Testis (tissue), 3 donors: ENCODE results near the gene FNDC5. TPM values are rescaled to one million over a fixed set of nuclear protein-coding genes. Genes with fewer than 3 reads are reported as not detected.
A peak's percentile ranks its signal among the peaks of the same experiment; 100 is the strongest.

ENCODE experiments used
- DNase-seq: peaks from one replicate; pipeline ENCODE4 v3.0.0-alpha.2; 2019
- H3K27ac ChIP-seq, 2 donors: fragments of 200-600 bp; sonication (generic); one replicate each; pipeline ENCODE4 v1.5.1; 2019
- H3K27me3 ChIP-seq: fragments of 200-600 bp; sonication (generic); one replicate; pipeline ENCODE4 v1.5.1; 2019
- H3K36me3 ChIP-seq: fragments of 200-600 bp; sonication (generic); one replicate; pipeline ENCODE4 v1.5.1; 2017; ENCODE audit warnings: low read depth; ENCODE audit errors: missing control alignments
- H3K4me1 ChIP-seq: fragments of 200-600 bp; sonication (generic); one replicate; pipeline ENCODE4 v1.5.1; 2019
- H3K4me3 ChIP-seq, 2 donors: fragments of 200-600 bp; sonication (generic); one replicate each; pipeline ENCODE4 v1.5.1; 2017 to 2019
- H3K9me3 ChIP-seq: fragments of 200-600 bp; sonication (generic); one replicate; pipeline ENCODE4 v1.5.1; 2017
- CTCF ChIP-seq, 3 experiments: fragments of 450-650 bp in 2 of 3; fragments of 200-600 bp in 1 of 3; sonication (generic) in 1 of 3; IDR thresholded peaks; one replicate each; pipeline ENCODE4 v1.5.1; 2016 to 2019; ENCODE audit warnings: antibody characterized with exemption in 3 of 3, mild to moderate bottlenecking in 2 of 3, moderate library complexity in 1 of 3
- POLR2A ChIP-seq: fragments of 450-650 bp; IDR thresholded peaks from one replicate; pipeline ENCODE4 v1.6.1; 2017; ENCODE audit warnings: antibody characterized with exemption, mild to moderate bottlenecking, moderate library complexity
- WGBS, 2 donors: methylation state at CpG; one replicate each; pipeline ENCODE4 v1.1.5; 2018; 5-methylcytosine and 5-hydroxymethylcytosine counted together
- intact Hi-C: fragments of 100-400 bp; cut with DNase I; formaldehyde crosslinking; loops from one replicate; pipeline ENCODE4 v1.15.1; 2023; ENCODE audit warnings: low total_unique reads
- polyA plus RNA-seq: library from polyadenylated mRNA; stranded (reverse); fragments of 350-450 nt; fragmentation: Illumina TruSeq; extraction: RNeasy Lipid Tissue Mini Kit (QIAGEN cat#74804); gene quantifications from one replicate; pipeline ENCODE4 v1.2.3, GENCODE V29; 2014; ENCODE audit warnings: low read depth, low replicate concordance; ENCODE audit not compliant: insufficient read depth
- total RNA-seq, 2 donors: library from RNA; depleted of rRNA; stranded (reverse); fragments of >200 nt; gene quantifications; one replicate each; pipeline ENCODE4 v1.2.3, GENCODE V29; 2016

FNDC5 gene
- total and polyA plus RNA-seq, 3 donors from 2014 or later = 9.4 to 16.3 (median 11.3) TPM

GRCh38 chr1:32868806-32869455 lies 1.8 kb downstream of the FNDC5 start:
- peak; percentile 8 for DNase-seq
- no peaks in the 10 kb centered on the region for H3K36me3 ChIP-seq
- no peaks in the 10 kb centered on the region for H3K27me3 ChIP-seq
- no peak overlapping the region for H3K4me3 ChIP-seq
- H3K27ac ChIP-seq = no peak overlapping the region
- TF ChIP-seq POLR2A (no peak), CTCF (IDR thresholded peaks at IDR 0.05) (no peak)
- intact Hi-C loops = no loop called here
- H3K4me1 ChIP-seq = peaks cover 42% of the 10 kb centered on the region
- no peaks in the 10 kb centered on the region for H3K9me3 ChIP-seq
- WGBS, 2 donors = 88 to 89% methylated on average over 9 of the region's 9 CpGs

GRCh38 chr1:32868085-32868484 lies 2.6 kb downstream of the FNDC5 start:
- 93 to 100% methylated on average over 12 to 13 of the region's 13 CpGs for WGBS, 2 donors
- H3K27me3 ChIP-seq = no peaks in the 10 kb centered on the region
- intact Hi-C loops = no loop called here
- peak; percentile 13 for DNase-seq
- peaks cover 42% of the 10 kb centered on the region for H3K4me1 ChIP-seq
- no peak for TF ChIP-seq CTCF (IDR thresholded peaks at IDR 0.05)
- no peak for TF ChIP-seq POLR2A
- no peak overlapping the region for H3K4me3 ChIP-seq
- no peaks in the 10 kb centered on the region for H3K36me3 ChIP-seq
- no peak overlapping the region for H3K27ac ChIP-seq
- no peaks in the 10 kb centered on the region for H3K9me3 ChIP-seq

GRCh38 chr1:32867671-32868070 lies 3.0 kb downstream of the FNDC5 start:
- Histone ChIP-seq H3K4me1 (peaks cover 39% of the 10 kb centered on the region), H3K27ac (no peak overlapping the region), H3K4me3 (no peak overlapping the region), H3K27me3 (no peaks in the 10 kb centered on the region), H3K9me3 (no peaks in the 10 kb centered on the region), H3K36me3 (no peaks in the 10 kb centered on the region)
- TF ChIP-seq CTCF (IDR thresholded peaks at IDR 0.05) = no peak
- TF ChIP-seq POLR2A = no peak
- DNase-seq = peak; percentile 4
- 97 to 98% methylated on average over 7 of the region's 7 CpGs for WGBS, 2 donors
- intact Hi-C loops = no loop called here

DNA sequence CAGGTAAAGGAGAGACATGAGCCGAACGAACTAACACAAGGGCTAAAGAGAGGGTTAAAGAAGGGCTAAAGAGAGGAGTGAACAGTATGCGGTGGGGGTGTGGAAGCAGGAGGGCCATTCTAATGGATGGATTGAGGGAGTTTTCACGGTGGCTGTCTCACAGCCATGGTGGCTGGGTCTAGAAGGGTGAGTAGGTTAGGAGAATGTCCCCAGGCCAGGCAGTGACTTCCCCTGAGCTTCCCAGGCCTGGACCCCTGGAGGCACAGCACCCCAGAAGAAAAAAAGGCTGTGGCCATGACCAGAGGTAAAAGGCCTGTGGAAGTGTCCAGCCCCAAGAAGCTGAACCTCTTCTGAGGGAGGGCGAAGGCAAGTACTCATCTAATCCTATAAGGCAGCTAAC lies 3.6 kb downstream of the FNDC5 start:
- peak overlapping the region in 1 of 2 donors; percentile 2 for H3K27ac ChIP-seq
- TF ChIP-seq CTCF (IDR thresholded peaks at IDR 0.05) (no peak), POLR2A (no peak)
- intact Hi-C loops = no loop called here
- no peaks in the 10 kb centered on the region for H3K36me3 ChIP-seq
- DNase-seq = peak; percentile 3
- no peak overlapping the region for H3K4me3 ChIP-seq
- WGBS, 2 donors = 79 to 90% methylated on average over 5 of the region's 5 CpGs
- H3K27me3 ChIP-seq = no peaks in the 10 kb centered on the region
- no peaks in the 10 kb centered on the region for H3K9me3 ChIP-seq
- peaks cover 34% of the 10 kb centered on the region for H3K4me1 ChIP-seq
